Breast epithelium (tissue), 4 donors: Measurements from ENCODE around the gene PPP1R16B. TPM values are rescaled to one million over a fixed set of nuclear protein-coding genes. Genes with fewer than 3 reads are reported as not detected.
A peak's percentile ranks its signal among the peaks of the same experiment; 100 is the strongest.

Source experiments
- DNase-seq, 2 donors: peaks; one replicate each; pipeline ENCODE4 v3.0.0-alpha.2; 2019; ENCODE audit warnings: low spot score in 2 of 2
- H3K27ac ChIP-seq, 2 donors: fragments of 200-600 bp; sonication (generic) in 1 of 2; one replicate each; pipeline ENCODE4 v1.5.1; 2016 to 2019; ENCODE audit warnings: mild to moderate bottlenecking in 1 of 2
- H3K27me3 ChIP-seq, 2 donors: fragments of 200-600 bp; sonication (generic) in 1 of 2; one replicate each; pipeline versions ENCODE4 v1.5.1 to v1.6.0; 2017 to 2019; ENCODE audit warnings: control low read depth in 1 of 2, mild to moderate bottlenecking in 1 of 2
- H3K36me3 ChIP-seq: fragments of 200-600 bp; one replicate; pipeline ENCODE4 v1.5.1; 2019
- H3K4me1 ChIP-seq, 2 donors: fragments of 200-600 bp; sonication (generic); one replicate each; pipeline ENCODE4 v1.5.1; 2016 to 2019; ENCODE audit warnings: control low read depth in 1 of 2
- H3K4me3 ChIP-seq, 3 donors: fragments of 200-600 bp; sonication (generic); 1 replicate in 2 of 3; 2 replicates in 1 of 3; pipeline ENCODE4 v1.5.1; 2016 to 2019; ENCODE audit warnings: mild to moderate bottlenecking in 3 of 3, moderate library complexity in 2 of 3
- H3K9me3 ChIP-seq, 2 donors: fragments of 200-600 bp; sonication (generic) in 1 of 2; one replicate each; pipeline ENCODE4 v1.5.1; 2016 to 2019; ENCODE audit warnings: control low read depth in 1 of 2
- POLR2A ChIP-seq: fragments of 450-650 bp; IDR thresholded peaks from one replicate; pipeline ENCODE4 v1.6.1; 2016; ENCODE audit warnings: antibody characterized with exemption, mild to moderate bottlenecking, moderate library complexity
- POLR2AphosphoS5 ChIP-seq, 3 donors: sonication (generic); formaldehyde crosslinking; IDR thresholded peaks; one replicate each; pipeline ENCODE4 v1.6.1; 2017; ENCODE audit warnings: antibody characterized with exemption in 3 of 3
- intact Hi-C: fragments of 100-400 bp; cut with DNase I; formaldehyde crosslinking; loops from one replicate; pipeline ENCODE4 v1.15.1; 2023; ENCODE audit warnings: low total_unique reads
- total RNA-seq, 3 donors: library from RNA; depleted of rRNA; stranded (reverse); fragments of >200 nt; gene quantifications; one replicate each; pipeline ENCODE4 v1.1.0, GENCODE V29; 2016
- TF ChIP-seq, protein P1 (sequence below), 3 donors: fragments of 450-650 bp; IDR thresholded peaks; one replicate each; pipeline ENCODE4 v1.5.1; 2016 to 2017; ENCODE audit warnings: antibody characterized with exemption in 3 of 3, mild to moderate bottlenecking in 3 of 3, moderate library complexity in 3 of 3

The PPP1R16B gene
- total RNA-seq, 3 donors from 2014 or later: 3.7 to 10.8 (median 8.2) TPM

- no peak overlapping the region for H3K27ac ChIP-seq
- no peaks in the 10 kb centered on the region for H3K9me3 ChIP-seq
- no peak for DNase-seq
- no peaks in the 10 kb centered on the region for H3K36me3 ChIP-seq
- H3K4me3 ChIP-seq: peak overlapping the region; percentile 53 to 75 (median 55)
- intact Hi-C loops: no loop called here
- H3K27me3 ChIP-seq: no peaks in the 10 kb centered on the region
- H3K4me1 ChIP-seq: no peaks in the 10 kb centered on the region
- TF ChIP-seq POLR2AphosphoS5 (IDR thresholded peaks at IDR 0.05) (no peak), POLR2A (no peak)
- TF ChIP-seq, protein P1, sequence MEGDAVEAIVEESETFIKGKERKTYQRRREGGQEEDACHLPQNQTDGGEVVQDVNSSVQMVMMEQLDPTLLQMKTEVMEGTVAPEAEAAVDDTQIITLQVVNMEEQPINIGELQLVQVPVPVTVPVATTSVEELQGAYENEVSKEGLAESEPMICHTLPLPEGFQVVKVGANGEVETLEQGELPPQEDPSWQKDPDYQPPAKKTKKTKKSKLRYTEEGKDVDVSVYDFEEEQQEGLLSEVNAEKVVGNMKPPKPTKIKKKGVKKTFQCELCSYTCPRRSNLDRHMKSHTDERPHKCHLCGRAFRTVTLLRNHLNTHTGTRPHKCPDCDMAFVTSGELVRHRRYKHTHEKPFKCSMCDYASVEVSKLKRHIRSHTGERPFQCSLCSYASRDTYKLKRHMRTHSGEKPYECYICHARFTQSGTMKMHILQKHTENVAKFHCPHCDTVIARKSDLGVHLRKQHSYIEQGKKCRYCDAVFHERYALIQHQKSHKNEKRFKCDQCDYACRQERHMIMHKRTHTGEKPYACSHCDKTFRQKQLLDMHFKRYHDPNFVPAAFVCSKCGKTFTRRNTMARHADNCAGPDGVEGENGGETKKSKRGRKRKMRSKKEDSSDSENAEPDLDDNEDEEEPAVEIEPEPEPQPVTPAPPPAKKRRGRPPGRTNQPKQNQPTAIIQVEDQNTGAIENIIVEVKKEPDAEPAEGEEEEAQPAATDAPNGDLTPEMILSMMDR (IDR thresholded peaks at IDR 0.05): no peak
Measured at GRCh38 chr20:38926934-38927616, 121.6 kb downstream of the PPP1R16B start.

DNA sequence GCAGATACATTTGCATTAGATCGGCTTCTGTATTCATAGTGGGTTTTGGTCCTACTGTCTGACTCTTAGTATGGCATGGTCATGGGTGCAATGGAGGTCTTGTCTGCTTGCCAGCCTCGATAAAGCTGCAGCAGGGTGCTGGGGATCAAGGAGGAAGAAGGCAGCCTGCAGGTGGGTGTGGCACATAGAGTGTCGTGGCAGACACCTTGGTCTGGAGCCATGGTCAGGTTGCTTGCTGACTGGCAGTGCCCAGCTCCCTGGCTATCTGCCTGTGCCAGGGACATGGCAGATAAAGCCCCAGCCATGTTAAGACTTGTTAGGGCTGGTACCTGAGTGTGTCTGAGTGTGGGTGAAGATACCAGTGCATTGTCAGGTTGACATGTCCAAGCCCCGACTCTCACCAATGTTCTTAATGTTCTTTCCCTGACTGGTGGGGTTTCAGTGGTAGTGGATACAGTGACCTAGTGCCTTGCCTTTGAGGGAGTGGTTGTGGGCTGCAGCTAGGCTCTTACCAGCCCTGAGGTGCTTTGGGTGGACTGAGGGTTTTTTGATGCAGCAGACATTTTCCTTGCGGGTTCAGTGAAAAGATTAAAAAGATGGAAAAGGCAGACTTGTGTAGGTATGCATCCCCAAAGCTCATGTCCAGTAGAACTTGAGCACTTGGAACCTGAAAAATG, 122.5 kb downstream of the PPP1R16B start:
- Histone ChIP-seq H3K27ac (no peak overlapping the region), H3K4me3 (no peak overlapping the region), H3K27me3 (no peaks in the 10 kb centered on the region), H3K36me3 (no peaks in the 10 kb centered on the region), H3K9me3 (no peaks in the 10 kb centered on the region), H3K4me1 (no peaks in the 10 kb centered on the region)
- intact Hi-C loops: no loop called here
- DNase-seq: no peak
- TF ChIP-seq POLR2A: no peak
- TF ChIP-seq, protein P1 (IDR thresholded peaks at IDR 0.05): no peak
- no peak for TF ChIP-seq POLR2AphosphoS5 (IDR thresholded peaks at IDR 0.05)

DNA sequence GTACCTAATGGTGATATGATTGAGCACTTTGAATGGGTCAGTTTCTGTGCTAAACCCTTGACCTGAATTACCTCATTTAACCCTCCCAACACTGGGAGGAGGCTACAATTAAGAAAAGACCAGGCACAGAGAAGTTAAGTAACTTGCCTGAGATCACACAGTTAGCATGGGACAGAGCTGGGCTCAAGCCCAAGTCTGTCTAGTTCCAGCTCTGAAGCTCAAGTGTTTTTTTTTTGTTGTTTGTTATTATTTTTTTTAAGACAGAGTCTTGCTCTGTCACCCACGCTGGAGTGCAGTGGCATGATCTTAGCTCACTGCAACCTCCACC, 124.7 kb downstream of the PPP1R16B start:
- intact Hi-C loops: no loop called here
- H3K27me3 ChIP-seq: no peaks in the 10 kb centered on the region
- DNase-seq: no peak
- TF ChIP-seq POLR2A: no peak
- TF ChIP-seq POLR2AphosphoS5 (IDR thresholded peaks at IDR 0.05): no peak
- TF ChIP-seq, protein P1 (IDR thresholded peaks at IDR 0.05): no peak
- no peaks in the 10 kb centered on the region for H3K36me3 ChIP-seq
- no peak overlapping the region for H3K4me3 ChIP-seq
- H3K27ac ChIP-seq: no peak overlapping the region
- H3K4me1 ChIP-seq: no peaks in the 10 kb centered on the region
- no peaks in the 10 kb centered on the region for H3K9me3 ChIP-seq

DNA sequence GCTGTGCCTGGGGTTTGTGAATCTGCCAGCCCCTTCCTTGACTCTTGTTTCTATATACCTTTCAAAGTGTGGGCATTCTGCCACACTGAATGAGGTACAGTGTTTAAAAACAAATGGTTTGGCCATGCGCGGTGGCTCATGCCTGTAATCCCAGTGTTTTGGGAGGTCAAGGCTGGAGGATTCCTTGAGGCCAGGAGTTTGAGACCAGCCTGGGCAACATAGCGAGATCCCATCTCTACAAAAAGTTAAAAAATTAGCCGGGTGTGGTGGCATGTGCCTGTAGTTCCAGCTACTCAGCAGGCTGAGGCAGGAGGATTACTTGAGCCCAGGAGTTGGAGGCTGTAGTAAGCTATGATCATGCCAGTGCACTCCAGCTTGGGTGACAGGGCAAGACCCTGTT, 126.5 kb downstream of the PPP1R16B start:
- intact Hi-C loops: no loop called here
- H3K36me3 ChIP-seq: no peaks in the 10 kb centered on the region
- no peak for DNase-seq
- no peaks in the 10 kb centered on the region for H3K9me3 ChIP-seq
- no peaks in the 10 kb centered on the region for H3K4me1 ChIP-seq
- H3K27me3 ChIP-seq: no peaks in the 10 kb centered on the region
- no peak overlapping the region for H3K27ac ChIP-seq
- H3K4me3 ChIP-seq: no peak overlapping the region
- TF ChIP-seq POLR2AphosphoS5 (IDR thresholded peaks at IDR 0.05): no peak
- no peak for TF ChIP-seq POLR2A
- TF ChIP-seq, protein P1 (IDR thresholded peaks at IDR 0.05): no peak

GRCh38 chr20:38932457-38933120, 127.1 kb downstream of the PPP1R16B start:
- intact Hi-C loops: no loop called here
- H3K27me3 ChIP-seq: no peaks in the 10 kb centered on the region
- H3K4me1 ChIP-seq: no peaks in the 10 kb centered on the region
- H3K27ac ChIP-seq: no peak overlapping the region
- no peak for TF ChIP-seq POLR2A
- TF ChIP-seq, protein P1 (IDR thresholded peaks at IDR 0.05): no peak
- no peak for TF ChIP-seq POLR2AphosphoS5 (IDR thresholded peaks at IDR 0.05)
- DNase-seq: no peak
- H3K4me3 ChIP-seq: no peak overlapping the region
- no peaks in the 10 kb centered on the region for H3K9me3 ChIP-seq
- H3K36me3 ChIP-seq: no peaks in the 10 kb centered on the region
